Measurements from ENCODE around the gene CREM.

DNA sequence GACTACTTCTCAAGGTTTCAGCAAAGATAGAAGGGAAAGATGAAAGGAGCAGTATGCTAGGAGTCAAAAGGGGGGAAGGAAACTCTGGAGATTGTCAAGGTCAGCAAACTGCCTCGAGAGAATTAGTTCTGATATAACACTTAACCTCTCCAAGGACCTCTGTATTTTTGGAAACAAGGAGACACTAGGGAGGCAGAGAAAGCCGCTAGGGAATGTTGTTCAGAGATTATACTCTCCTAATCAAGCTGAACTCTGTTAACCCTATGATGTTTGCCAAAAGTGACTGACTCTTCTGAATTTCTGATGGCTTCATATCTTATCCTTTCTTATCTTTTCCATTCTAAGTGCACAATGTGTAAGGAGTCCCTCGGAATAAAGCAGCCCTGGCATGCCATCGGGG, 27.1 kb downstream of the CREM start:
- TF ChIP-seq, protein P1, sequence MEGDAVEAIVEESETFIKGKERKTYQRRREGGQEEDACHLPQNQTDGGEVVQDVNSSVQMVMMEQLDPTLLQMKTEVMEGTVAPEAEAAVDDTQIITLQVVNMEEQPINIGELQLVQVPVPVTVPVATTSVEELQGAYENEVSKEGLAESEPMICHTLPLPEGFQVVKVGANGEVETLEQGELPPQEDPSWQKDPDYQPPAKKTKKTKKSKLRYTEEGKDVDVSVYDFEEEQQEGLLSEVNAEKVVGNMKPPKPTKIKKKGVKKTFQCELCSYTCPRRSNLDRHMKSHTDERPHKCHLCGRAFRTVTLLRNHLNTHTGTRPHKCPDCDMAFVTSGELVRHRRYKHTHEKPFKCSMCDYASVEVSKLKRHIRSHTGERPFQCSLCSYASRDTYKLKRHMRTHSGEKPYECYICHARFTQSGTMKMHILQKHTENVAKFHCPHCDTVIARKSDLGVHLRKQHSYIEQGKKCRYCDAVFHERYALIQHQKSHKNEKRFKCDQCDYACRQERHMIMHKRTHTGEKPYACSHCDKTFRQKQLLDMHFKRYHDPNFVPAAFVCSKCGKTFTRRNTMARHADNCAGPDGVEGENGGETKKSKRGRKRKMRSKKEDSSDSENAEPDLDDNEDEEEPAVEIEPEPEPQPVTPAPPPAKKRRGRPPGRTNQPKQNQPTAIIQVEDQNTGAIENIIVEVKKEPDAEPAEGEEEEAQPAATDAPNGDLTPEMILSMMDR (IDR thresholded peaks at IDR 0.05) = no peak
- TF ChIP-seq POLR2AphosphoS5 (IDR thresholded peaks at IDR 0.05) = no peak
